Stimulated activated CD4-positive, alpha-beta T cell treated with anti-CD3 and anti-CD28 coated beads, Interleukin-1b, Interleukin-23, amount 100 ng/mL, for 48 hours (primary cell): ENCODE results near the gene PDZD4.

ENCODE experiments used
- DNase-seq: peaks from one replicate; pipeline ENCODE4 v3.0.0-alpha.2; 2020

PDZD4 gene

DNA sequence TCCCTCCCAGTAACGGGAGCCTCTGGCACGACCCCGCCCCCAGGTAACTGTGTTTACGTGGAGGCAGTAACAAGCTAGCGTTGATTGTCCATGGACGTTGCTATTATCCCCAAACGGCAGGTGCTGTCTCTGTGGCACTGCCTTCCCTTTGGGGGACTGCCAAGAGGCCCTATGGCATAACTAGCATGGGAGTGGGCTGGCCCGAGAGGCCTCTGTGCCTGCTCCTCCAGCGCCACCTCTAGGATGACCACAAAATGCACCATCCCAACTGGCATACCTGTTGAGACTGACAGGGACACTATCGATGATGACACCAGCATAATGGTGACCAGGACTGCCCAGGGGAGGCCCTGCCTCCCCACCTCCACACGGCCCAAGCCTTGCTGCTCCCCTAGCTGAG is 48.0 kb downstream of the PDZD4 start:
- DNase-seq: no peak

DNA sequence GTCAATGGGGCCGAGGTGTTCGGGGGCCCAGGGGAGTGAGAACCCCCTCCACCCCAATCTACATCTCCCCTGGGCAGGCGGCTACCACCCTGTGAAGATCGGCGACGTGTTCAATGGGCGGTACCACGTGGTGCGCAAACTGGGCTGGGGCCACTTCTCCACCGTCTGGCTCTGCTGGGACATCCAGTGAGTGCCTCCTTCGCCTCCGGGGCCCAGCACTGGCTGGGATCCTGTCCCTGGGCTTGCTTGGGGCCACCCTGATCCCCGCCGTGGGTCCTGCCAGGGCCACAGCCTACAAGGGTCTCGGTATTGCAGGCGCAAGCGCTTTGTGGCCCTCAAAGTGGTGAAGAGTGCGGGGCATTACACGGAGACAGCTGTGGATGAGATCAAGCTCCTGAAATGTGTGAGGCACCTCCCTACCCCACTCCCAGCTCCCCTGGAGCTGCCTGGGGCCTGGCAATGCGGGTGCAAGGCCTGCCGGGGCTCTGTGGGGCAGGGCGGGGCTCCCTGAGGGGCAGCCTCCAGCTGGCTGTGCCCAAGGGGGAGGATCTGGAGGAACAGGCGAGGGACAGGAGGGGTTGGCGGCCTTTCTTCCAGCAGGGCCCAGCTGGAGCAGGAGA is 48.8 kb downstream of the PDZD4 start:
- no peak for DNase-seq

DNA sequence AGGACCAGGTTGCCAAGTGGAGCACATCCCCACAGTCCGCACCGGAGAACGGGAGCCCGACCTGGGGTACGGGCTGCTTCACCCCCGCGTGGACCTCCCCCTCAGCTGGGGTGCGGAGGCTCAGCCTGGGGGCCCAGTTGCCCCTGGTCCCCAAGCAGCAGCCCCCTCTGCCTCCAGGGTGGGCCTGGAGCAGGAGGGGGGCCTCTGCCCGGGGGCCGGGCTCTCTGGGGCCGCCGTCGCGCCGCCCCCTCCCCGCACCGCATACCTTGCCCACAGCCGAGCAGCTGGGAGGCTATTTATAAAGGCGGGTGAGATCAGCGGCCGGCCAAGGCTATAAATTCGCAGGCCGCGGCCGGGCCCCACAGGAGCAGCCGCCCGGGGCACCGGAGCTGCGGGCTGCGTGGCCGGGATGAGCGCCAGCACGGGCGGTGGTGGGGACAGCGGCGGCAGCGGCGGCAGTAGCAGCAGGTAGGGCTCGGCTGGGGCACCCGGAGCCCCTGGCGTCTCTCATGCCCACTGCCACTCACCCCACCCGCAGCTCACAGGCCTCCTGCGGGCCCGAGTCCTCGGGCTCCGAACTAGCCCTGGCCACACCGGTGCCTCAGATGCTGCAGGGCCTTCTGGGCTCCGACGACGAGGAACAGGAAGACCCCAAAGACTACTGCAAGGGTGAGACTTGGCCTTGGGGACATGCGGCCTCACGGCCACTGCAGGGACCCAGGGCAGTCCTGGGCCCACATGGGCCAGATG is 49.5 kb downstream of the PDZD4 start, which contains the start of gene SRPK3:
Gene SRPK3 (plus strand): TSS at position 364 of the 750 bp plus-strand sequence. CDS start 46 bp downstream, at position 410.
- DNase-seq: no peak

DNA sequence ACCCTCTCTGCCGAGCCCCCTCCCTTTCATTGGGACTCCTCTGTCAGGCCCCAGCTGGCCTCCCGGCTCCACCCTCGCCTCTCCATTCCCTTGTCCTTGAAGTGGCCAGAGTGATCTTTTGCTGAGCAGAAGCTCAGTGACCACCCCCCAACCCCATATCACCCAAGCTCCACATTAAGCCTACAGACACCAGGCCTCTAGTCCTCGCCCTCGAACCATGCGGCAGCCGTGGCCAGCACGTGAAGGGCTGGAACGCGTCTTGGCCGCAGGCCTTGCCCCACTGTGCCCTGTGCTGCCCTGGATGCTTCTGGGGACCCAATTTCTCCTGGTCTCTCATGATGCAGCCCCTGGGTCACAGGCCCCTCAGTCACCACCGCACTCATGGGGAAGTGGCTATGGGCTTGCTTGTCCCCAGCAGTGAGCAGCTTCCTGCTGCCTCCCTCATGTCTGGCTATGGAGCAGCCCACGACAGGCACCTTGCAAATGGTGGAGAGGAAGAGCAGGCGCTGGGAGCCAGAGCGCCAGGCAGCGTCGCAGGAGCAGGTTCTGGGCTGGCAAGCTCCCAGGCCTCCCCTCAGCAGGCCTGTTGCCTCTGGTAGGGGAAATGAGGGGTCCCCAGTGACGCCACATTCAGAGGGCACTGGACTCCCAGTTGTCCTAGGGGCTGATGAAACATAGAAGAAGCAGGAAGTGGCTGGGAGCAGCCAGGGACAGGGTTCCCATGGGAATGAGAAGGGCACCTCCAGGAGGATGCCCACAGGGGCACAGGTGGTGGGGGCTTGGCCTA is 50.3 kb downstream of the PDZD4 start:
- no peak for DNase-seq

DNA sequence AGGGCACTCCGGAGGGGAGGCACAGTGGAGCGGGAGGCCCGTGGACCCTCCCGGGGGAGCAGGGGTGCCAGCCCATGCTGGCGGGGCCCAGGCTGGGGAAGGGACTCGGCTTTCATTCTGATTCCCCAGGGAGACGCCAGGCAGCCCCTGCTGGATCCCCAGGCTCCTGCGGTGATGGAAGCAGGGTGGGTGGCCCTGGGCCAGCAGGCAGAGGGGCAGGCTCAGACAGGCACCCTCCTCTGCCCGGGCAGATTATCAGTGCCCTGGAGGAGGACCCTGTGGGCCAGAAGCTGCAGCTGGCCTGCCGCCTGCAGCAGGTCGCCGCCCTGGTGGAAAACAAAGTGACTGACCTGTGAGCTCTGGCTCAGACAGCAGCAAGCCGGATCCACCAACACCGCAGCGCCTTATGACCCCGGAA is 51.7 kb downstream of the PDZD4 start:
- no peak for DNase-seq

DNA sequence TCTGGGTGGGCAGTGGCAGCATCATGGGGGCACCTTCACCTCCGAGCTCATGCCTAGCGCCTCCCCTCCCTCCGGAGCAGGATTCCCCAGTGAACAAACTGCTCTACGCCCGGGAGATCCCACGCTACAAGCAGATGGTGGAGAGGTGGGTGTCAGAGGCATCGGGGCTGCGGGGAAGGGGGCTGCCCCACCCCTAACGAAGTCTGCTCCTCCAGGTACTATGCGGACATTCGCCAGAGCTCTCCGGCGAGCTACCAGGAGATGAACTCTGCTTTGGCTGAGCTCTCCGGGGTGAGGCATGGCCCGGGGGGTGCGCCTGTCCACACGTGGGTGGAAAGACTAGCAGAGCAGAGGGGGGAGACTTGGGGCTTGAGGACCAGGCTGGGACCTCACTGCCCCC is 52.2 kb downstream of the PDZD4 start:
- DNase-seq: no peak

DNA sequence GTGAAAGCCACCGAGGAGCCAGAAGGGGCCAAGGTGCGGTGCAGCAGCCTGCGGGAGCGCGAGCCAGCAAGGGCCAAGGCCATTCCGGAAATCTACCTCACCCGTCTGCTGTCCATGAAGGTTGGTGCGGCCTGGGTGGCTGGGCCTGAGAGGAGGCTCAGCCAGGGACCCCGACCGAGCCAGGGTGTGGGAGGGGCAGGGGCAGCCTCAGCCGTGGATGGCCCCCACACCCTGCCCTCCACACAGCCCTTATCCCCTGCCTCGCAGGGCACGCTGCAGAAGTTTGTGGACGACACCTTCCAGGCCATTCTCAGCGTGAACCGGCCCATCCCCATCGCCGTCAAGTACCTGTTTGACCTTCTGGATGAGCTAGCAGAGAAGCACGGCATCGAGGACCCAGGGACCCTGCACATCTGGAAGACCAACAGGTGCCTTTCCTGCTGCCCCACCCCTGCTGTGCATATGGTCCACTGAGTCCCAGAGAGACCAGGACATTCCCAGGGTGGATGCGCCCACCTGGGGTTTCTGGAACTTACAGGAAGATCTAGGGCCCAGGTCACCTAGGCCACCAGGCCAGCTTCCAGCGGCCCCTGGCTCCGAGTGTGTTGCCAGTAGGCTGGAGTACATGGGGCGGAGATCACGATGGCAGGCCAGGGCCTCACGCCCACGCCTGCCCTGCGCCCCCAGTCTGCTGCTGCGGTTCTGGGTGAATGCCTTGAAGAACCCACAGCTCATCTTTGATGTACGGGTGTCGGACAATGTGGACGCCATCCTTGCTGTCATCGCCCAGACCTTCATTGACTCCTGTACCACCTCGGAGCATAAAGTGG is 52.9 kb downstream of the PDZD4 start:
- DNase-seq: no peak

DNA sequence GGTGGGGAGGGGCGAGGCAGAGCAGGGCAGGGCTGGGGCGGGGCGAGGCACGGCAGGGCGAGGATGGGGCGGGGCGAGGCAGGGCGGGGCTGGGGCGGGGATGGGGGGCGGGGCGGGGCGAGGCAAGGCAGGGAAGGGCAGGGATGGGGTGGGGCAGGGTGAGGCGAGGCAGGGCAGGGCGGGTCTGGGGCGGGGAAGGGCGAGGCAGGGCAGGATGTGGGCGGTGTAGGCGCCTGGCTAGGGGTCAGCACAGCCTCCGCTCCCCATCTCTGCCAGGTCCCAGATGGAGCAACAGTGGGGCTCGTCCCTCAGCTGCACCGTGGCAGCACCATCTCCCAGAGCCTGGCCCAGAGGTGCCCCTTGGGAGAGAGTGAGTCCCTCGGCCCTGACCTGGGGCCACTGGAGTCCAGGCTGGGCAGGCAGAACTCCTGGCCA is 53.7 kb downstream of the PDZD4 start:
- DNase-seq: no peak

DNA sequence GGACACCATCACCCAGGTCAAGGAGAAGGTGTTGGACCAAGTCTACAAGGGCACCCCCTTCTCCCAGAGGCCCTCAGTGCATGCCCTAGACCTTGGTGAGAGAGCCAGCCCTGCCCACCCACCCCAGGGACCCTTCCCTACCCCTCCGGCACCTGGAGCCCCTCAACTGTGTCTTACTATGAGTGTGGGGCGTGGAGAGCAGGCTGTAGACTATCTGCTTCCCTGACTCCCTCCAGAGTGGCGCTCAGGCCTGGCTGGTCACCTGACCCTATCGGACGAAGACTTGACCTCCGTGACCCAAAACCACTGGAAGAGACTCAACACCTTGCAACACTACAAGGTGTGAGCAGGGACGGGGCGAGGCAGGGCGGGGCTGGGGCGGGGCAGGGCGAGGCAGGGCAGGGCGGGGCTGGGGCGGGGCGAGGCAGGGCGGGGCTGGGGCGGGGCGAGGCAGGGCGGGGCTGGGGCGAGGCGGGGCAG is 54.2 kb downstream of the PDZD4 start:
- DNase-seq: no peak

DNA sequence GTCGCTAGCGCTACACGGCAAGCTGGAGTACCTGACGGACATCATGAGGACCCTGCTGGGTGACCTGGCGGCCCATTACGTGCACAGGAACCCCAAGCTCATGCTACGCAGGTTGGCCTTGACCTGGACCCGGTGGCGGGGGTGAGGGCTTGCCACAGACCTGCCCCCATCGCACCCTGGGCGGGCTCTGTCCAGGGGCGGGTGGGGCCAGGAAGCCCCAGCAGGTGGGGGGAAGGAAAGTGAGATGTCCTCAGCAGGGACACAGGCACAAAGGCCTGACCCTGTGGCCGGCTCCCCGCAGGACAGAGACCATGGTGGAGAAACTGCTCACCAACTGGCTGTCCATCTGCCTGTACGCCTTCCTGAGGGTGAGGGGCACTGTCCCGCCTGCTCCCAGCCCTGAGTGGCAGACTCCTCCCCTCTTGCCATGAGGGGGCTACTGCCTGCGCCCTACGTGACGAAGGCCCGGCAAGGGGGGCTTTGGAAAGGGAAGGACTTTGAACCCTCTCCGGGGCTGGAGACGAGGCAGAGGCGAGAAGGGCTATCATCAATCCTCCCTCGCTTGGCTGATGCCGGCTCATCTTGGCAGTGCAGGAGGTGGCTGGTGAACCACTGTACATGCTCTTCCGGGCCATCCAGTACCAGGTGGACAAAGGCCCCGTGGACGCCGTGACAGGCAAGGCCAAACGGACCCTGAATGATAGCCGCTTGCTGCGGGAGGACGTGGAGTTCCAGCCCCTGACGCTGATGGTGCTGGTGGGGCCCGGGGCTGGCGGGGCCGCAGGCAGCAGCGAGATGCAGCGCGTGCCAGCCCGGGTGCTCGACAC is 54.8 kb downstream of the PDZD4 start:
- DNase-seq: no peak

DNA sequence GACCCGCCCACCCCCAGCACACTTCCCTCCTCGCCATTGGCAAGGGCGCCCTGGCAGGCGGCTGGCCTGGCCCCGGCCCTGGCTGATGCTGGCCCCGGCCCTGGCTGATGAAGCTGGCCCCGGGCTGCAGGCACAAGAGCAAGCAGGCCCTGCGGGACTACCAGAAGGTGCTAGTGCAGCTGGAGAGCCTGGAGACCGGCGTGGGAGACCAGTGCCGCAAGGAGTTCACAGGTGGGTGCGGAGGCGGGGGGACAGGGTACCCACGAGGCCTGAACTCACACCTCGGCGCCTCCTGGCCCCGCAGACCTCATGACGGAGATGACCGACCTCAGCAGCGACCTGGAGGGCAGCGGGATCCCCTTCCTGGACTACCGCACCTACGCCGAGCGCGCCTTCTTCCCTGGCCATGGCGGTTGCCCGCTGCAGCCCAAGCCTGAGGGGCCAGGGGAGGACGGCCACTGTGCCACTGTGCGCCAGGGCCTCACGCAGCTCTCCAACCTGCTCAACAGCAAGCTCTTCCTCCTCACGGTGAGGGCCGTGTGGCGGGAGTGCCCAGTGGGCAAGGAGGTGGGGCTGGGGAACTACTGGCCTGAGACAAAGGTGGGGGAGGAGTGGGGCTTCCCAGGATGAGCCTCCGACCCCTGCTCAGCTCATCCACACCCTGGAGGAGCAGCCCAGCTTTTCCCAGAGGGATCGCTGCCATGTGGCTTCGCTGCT is 55.6 kb downstream of the PDZD4 start:
- DNase-seq: no peak

DNA sequence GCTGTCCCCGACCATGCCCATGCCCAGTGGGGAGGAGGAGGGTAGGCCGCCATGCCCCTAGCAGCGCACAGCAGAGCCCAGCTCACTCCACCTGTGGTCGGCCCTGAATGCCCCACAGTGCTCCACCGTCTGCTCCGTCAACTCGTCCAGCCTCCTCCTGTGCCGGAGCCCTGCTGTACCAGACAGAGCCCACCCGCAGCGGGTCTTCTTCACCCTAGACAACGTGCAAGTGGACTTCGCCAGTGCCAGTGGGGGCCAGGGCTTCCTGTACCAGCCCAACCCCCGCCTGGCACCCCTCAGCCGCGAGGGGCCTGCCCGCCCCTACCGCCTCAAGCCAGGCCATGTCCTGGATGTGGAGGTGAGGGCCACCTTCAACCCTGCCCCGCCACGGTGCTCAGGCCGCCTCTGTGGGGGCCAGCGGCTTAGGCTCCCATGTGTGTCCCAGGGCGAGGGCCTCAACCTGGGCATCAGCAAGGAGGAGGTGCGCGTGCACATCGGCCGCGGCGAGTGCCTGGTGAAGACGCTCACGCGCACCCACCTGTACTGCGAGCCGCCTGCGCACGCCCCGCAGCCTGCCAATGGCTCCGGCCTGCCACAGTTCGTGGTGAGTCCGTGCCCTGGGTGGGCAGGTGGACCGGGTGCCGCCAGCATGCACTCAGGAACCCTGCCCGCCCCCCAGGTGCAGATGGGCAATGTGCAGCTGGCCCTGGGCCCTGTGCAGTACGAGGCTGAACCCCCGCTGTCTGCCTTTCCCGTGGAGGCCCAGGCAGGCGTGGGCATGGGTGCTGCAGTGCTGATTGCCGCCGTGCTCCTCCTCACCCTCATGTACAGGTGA is 56.4 kb downstream of the PDZD4 start:
- no peak for DNase-seq

DNA sequence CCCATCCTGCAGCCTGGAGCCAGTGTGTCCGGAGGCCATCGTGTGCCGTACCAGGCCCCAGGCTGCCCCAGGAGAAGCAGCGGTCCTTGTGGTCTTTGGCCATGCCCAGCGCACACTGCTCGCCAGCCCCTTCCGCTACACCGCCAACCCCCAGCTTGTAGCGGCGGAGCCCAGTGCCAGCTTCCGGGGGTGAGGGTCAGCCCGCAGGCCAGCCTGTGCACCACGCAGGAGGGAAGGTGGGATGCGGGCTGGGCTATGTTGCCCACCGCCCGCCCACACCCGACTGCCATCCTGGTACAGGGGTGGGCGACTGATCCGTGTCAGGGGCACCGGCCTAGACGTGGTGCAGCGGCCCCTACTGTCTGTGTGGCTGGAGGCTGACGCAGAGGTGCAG is 57.1 kb downstream of the PDZD4 start:
- no peak for DNase-seq

DNA sequence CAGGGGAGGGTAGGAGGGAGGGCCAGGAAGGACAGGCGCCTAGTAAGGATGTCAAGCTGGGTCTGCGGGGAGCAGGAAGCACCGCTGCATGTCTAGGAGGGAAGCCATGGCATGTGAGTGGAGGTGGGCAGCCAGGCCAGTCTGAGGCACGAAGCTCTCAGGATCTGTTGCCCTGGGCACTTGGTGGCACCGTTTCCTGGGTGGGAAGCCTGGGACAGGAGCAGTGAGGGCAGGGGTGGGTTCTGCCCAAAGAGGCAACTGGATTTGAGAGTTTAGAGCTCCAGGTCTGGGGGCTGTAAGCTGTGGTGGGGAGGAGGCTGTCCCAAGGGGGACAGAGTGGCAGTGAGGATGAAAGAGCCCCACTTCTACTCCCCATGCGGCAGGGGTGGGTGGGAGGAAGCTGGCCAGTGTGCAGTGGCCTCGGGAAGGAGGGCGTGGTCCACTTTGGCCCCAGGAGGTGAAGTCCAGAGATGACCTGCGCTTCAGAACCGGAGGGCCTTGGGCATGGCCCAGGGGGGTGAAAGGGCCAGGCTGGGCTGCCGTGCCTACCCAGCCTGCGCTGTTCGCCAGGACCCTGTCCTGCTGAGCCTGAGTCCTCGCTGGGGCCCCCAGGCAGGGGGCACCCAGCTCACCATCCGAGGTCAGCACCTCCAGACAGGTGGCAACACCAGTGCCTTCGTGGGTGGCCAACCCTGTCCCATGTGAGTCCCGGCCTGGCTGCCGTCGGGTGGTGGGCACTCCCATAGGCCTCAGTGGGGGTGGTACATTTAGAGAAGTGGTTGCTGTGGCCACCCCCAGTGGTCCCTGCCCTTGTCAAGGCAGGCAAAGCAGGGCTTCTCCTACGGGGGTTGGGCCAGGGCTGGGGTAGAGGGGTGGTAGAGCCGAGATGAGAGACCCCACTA is 57.8 kb downstream of the PDZD4 start:
- no peak for DNase-seq

DNA sequence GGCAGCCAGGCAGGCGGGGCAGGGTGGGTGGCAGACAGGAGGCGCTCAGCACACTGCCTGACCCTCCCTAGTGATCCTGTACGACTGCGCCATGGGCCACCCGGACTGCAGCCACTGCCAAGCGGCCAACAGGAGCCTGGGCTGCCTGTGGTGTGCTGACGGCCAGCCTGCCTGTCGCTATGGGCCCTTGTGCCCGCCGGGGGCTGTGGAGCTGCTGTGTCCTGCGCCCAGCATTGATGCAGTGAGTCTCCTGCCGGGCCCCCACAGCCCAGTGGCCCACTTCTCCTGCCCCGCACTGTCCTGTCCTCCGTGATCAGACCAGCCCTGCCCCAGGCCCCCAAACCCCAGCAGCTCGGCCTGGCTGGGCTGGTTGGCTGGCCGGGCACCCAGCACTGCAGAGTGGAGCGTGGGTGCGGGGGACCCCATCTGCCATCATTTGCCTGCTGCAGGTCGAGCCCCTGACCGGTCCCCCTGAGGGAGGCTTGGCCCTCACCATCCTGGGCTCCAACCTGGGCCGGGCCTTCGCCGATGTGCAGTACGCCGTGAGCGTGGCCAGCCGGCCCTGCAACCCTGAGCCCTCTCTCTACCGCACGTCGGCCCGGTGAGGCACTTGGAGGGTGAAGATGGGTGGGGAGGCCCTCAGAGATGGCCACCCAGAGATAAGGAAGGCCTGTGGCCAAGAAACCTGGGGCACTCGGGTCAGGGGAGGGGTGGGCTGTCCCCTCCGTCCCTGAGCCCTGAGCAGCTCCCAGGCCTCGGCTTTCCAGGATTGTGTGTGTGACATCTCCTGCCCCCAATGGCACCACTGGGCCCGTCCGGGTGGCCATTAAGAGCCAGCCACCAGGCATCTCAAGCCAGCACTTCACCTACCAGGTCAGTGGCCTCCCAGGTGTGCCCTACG is 58.7 kb downstream of the PDZD4 start:
- no peak for DNase-seq

DNA sequence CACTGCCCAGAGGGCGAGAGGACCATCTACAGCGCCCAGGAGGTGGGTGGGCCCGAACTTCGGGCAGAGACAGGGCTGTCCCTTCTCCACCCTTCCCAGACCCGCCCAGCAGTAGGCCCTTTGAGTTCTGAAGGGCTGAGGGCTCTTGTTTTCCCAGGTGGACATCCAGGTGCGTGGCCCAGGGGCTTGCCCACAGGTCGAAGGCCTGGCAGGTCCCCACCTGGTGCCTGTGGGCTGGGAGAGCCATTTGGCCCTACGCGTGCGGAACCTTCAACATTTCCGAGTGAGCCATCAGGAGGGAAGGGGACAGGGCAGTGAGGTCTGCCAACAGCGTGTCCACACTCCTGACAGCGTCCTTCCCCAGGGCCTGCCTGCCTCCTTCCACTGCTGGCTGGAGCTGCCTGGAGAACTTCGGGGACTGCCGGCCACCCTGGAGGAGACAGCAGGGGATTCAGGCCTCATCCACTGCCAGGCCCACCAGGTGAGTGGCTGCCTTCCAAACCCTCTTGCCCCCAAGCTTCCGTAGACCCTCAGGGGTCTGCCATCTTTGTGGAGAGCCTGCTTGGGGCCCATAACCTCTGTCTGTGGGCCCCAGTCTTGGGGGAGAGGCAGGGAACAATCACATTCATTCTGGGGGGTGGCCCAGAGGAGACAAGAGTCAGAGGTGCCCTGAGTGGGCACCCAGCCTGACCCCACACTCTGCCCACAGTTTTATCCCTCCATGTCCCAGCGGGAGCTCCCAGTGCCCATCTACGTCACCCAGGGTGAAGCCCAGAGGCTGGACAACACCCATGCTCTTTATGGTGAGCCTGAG is 59.5 kb downstream of the PDZD4 start:
- DNase-seq: no peak
